Spleen (tissue), 7 donors: ENCODE measurements around the gene RIC8A.

Experiments
- CTCF ChIP-seq, 11 experiments: fragments of 200-600 bp in 7 of 11; fragments of 450-650 bp in 4 of 11; sonication (generic) in 4 of 11; IDR thresholded peaks in 8 of 11; conservative IDR thresholded peaks in 3 of 11; 1 replicate in 7 of 11; 2 replicates in 4 of 11; pipeline versions ENCODE4 v1.4.0 to v1.8.0; 2016 to 2021; ENCODE audit warnings: antibody characterized with exemption in 11 of 11, inconsistent platforms in 4 of 11, mild to moderate bottlenecking in 1 of 11
- POLR2A ChIP-seq, 3 donors: fragments of 450-650 bp; IDR thresholded peaks; one replicate each; pipeline ENCODE4 v1.5.1; 2017; ENCODE audit warnings: antibody characterized with exemption in 3 of 3, mild to moderate bottlenecking in 1 of 3
- donor health status: DM: no; HTN: no; CAD: no; lungs with moderate emphysema.
- donor health status: DM: no; HTN: no; CAD: no.
- donor health status: DM: no; HTN: no; CAD: no.

GRCh38 chr11:252666-253065, 45.2 kb downstream of the RIC8A start:
- TF ChIP-seq CTCF (IDR thresholded peaks at IDR 0.05 in 8 of 11, conservative IDR thresholded peaks at IDR 0.05 in 3 of 11) (no peak), POLR2A (IDR thresholded peaks at IDR 0.05) (no peak)
